CD14-positive monocyte (primary cell): Measurements from ENCODE around the gene ZFP36L1. TPM values are rescaled to one million over a fixed set of nuclear protein-coding genes. Genes with fewer than 3 reads are reported as not detected.

Experiments
- DNase-seq, 3 donors: peaks; one replicate each; pipeline ENCODE4 v3.0.0-alpha.2; 2011 to 2022
- H2AFZ ChIP-seq: 2 replicates; pipeline ENCODE4 v1.6.0; 2012; ENCODE audit warnings: mild to moderate bottlenecking, low read depth, low read length, inconsistent platforms; ENCODE audit not compliant: insufficient read depth, poor library complexity, severe bottlenecking
- H3K27ac ChIP-seq, 2 donors: 1 replicate in 1 of 2; 2 replicates in 1 of 2; pipeline ENCODE4 v1.5.1; 2012 to 2013; ENCODE audit warnings: low read length in 2 of 2, control low read depth in 1 of 2, inconsistent platforms in 1 of 2, low read depth in 1 of 2, mild to moderate bottlenecking in 1 of 2
- H3K27me3 ChIP-seq, 2 donors: one replicate each; pipeline versions ENCODE4 v1.6.0 to v1.6.1; 2011 to 2013; ENCODE audit warnings: low read length in 2 of 2; ENCODE audit not compliant: control insufficient read depth in 2 of 2, insufficient read depth in 2 of 2
- H3K36me3 ChIP-seq, 2 donors: replicated peaks in 1 of 2; 1 replicate in 1 of 2; 2 replicates in 1 of 2; pipeline versions ENCODE4 v1.5.1 to v1.6.1; 2012 to 2013; ENCODE audit warnings: low read length in 2 of 2, control low read depth in 1 of 2, inconsistent platforms in 1 of 2, mild to moderate bottlenecking in 1 of 2; ENCODE audit not compliant: insufficient read depth in 2 of 2, control insufficient read depth in 1 of 2
- H3K4me1 ChIP-seq, 2 donors: 1 replicate in 1 of 2; 2 replicates in 1 of 2; pipeline versions ENCODE4 v1.5.1 to v1.6.1; 2012 to 2013; ENCODE audit warnings: low read length in 2 of 2, control low read depth in 1 of 2, inconsistent platforms in 1 of 2, mild to moderate bottlenecking in 1 of 2, moderate library complexity in 1 of 2; ENCODE audit not compliant: insufficient read depth in 2 of 2, control insufficient read depth in 1 of 2
- H3K4me2 ChIP-seq: replicated peaks from 2 replicates; pipeline ENCODE3; 2012; ENCODE audit warnings: low read length, moderate library complexity, mild to moderate bottlenecking; ENCODE audit not compliant: poor library complexity, severe bottlenecking; ENCODE audit errors: extremely low read depth
- H3K4me3 ChIP-seq, 3 experiments: fragments of 200-600 bp in 1 of 3; sonication (generic) in 1 of 3; replicated peaks in 1 of 3; 1 replicate in 2 of 3; 2 replicates in 1 of 3; pipeline ENCODE4 v1.5.1; 2011 to 2013; ENCODE audit warnings: low read length in 3 of 3, mild to moderate bottlenecking in 3 of 3, control low read depth in 2 of 3, low read depth in 2 of 3, inconsistent platforms in 1 of 3, moderate library complexity in 1 of 3
- H3K79me2 ChIP-seq: 2 replicates; pipeline ENCODE4 v1.6.0; 2012; ENCODE audit warnings: mild to moderate bottlenecking, control low read depth, inconsistent platforms, low read length, moderate library complexity; ENCODE audit not compliant: insufficient read depth
- H3K9ac ChIP-seq: 2 replicates; pipeline ENCODE4 v1.6.0; 2017; ENCODE audit warnings: low read length, mild to moderate bottlenecking; ENCODE audit not compliant: insufficient read depth, poor library complexity, severe bottlenecking
- H3K9me3 ChIP-seq, 2 donors: replicated peaks in 1 of 2; 1 replicate in 1 of 2; 2 replicates in 1 of 2; pipeline versions ENCODE4 v1.5.1 to v1.6.1; 2012 to 2013; ENCODE audit warnings: low read length in 2 of 2, control low read depth in 1 of 2; ENCODE audit not compliant: control insufficient read depth in 1 of 2, insufficient read depth in 1 of 2
- H4K20me1 ChIP-seq: 2 replicates; pipeline ENCODE4 v1.6.0; 2012; ENCODE audit warnings: mild to moderate bottlenecking, low read length, control low read depth, moderate library complexity; ENCODE audit not compliant: insufficient read depth
- H3K27ac Mint-ChIP-seq, 7 donors: one replicate each; pipeline ENCODE4 v1.8.0; 2020; ENCODE audit warnings: mild to moderate bottlenecking in 7 of 7, mixed read lengths in 7 of 7, moderate library complexity in 6 of 7, inconsistent platforms in 2 of 7
- H3K27me3 Mint-ChIP-seq, 3 donors: one replicate each; pipeline ENCODE4 v1.8.0; 2021 to 2022; ENCODE audit warnings: low read depth in 3 of 3, mild to moderate bottlenecking in 3 of 3, mixed read lengths in 3 of 3, moderate library complexity in 3 of 3, inconsistent platforms in 1 of 3
- H3K36me3 Mint-ChIP-seq, 2 donors: one replicate each; pipeline ENCODE4 v1.8.0; 2020; ENCODE audit warnings: mixed read lengths in 2 of 2, inconsistent platforms in 1 of 2, mild to moderate bottlenecking in 1 of 2
- H3K4me1 Mint-ChIP-seq: one replicate; pipeline ENCODE4 v1.8.0; 2020; ENCODE audit warnings: mild to moderate bottlenecking, mixed read lengths
- H3K4me3 Mint-ChIP-seq, 2 donors: one replicate each; pipeline ENCODE4 v1.8.0; 2020; ENCODE audit warnings: mild to moderate bottlenecking in 2 of 2, mixed read lengths in 2 of 2, moderate library complexity in 1 of 2
- H3K9me3 Mint-ChIP-seq, 7 donors: one replicate each; pipeline ENCODE4 v1.8.0; 2020 to 2022; ENCODE audit warnings: mixed read lengths in 7 of 7, mild to moderate bottlenecking in 6 of 7, moderate library complexity in 6 of 7, inconsistent platforms in 2 of 7
- WGBS: methylation state at CpG from one replicate; pipeline ENCODE4 v1.1.5; 2013; ENCODE audit warnings: missing lambda C conversion rate; ENCODE audit not compliant: insufficient coverage; 5-methylcytosine and 5-hydroxymethylcytosine counted together
- intact Hi-C, 2 donors: fragments of 100-400 bp; cut with micrococcal nuclease; formaldehyde crosslinking; loops; one replicate each; pipeline versions ENCODE4 v1.15.0 to v1.15.1; 2023
- polyA plus RNA-seq, 3 donors: library from polyadenylated mRNA; depleted of rRNA in 1 of 3; unstranded in 2 of 3; stranded (reverse) in 1 of 3; fragments of 300-500 nt in 2 of 3; fragments of >200 nt in 1 of 3; fragmentation: Illumina TruSeq in 2 of 3; gene quantifications; 1 replicate in 2 of 3; 2 replicates in 1 of 3; pipeline ENCODE4 v1.2.3, GENCODE V29; 2012 to 2021
- TF ChIP-seq, protein P1 (sequence below): fragments of 200-600 bp; IDR thresholded peaks from one replicate; pipeline ENCODE4 v1.8.0; 2022; ENCODE audit warnings: antibody characterized with exemption, mild to moderate bottlenecking

Gene ZFP36L1
- polyA plus RNA-seq, 3 donors: 151 to 934 (median 185) TPM

DNA sequence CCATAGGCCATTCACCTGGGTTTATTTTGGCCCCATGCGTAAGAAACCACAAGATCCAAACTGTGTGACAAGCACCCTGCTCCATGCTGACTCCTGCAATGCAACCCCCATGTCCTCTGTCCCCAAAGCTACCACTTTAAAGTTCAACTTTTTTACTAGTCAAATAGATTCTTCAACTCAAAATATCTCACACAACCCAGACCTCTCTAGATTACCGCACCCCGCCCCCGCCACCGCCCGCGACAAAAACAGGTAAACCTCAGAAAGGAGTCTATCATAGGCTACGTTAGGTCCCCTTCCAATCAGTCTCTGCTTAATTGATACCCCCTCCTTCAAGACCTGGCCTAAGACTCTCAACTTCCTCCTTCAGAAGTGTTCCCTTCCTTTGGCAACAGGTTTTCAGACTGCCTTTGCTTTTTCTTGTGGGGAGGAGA lies 2.2 kb downstream of the ZFP36L1 start:
- WGBS: 24% methylated on average over 7 of the region's 8 CpGs
- peak in 1 of 3 donors; percentile 31 for DNase-seq
- H3K79me2 ChIP-seq: peaks cover 41% of the 10 kb centered on the region
- no peaks in the 10 kb centered on the region for H3K9me3 ChIP-seq
- H3K36me3 Mint-ChIP-seq: peaks cover 53 to 59% of the 10 kb centered on the region in 2 donors
- peaks cover 34 to 68% of the 10 kb centered on the region in 2 donors for H3K4me1 ChIP-seq
- H3K4me1 Mint-ChIP-seq: peaks cover 58% of the 10 kb centered on the region
- peak overlapping the region; percentile 99 for H3K9ac ChIP-seq
- peak overlapping the region in 1 of 2 donors; percentile 97 for H3K27ac ChIP-seq
- intact Hi-C loops: loop anchor here (5.0 to 10.0 kb wide), 9 partner anchors 58 to 826 kb away; no protein-coding TSS in a partner anchor
- H3K27me3 Mint-ChIP-seq: peaks cover 8 to 17% (median 14%) of the 10 kb centered on the region in 3 donors
- TF ChIP-seq, protein P1, sequence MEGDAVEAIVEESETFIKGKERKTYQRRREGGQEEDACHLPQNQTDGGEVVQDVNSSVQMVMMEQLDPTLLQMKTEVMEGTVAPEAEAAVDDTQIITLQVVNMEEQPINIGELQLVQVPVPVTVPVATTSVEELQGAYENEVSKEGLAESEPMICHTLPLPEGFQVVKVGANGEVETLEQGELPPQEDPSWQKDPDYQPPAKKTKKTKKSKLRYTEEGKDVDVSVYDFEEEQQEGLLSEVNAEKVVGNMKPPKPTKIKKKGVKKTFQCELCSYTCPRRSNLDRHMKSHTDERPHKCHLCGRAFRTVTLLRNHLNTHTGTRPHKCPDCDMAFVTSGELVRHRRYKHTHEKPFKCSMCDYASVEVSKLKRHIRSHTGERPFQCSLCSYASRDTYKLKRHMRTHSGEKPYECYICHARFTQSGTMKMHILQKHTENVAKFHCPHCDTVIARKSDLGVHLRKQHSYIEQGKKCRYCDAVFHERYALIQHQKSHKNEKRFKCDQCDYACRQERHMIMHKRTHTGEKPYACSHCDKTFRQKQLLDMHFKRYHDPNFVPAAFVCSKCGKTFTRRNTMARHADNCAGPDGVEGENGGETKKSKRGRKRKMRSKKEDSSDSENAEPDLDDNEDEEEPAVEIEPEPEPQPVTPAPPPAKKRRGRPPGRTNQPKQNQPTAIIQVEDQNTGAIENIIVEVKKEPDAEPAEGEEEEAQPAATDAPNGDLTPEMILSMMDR: no peak
- peaks cover 66% of the 10 kb centered on the region for H4K20me1 ChIP-seq
- peaks cover 37 to 49% of the 10 kb centered on the region in 2 donors for H3K36me3 ChIP-seq
- H3K9me3 Mint-ChIP-seq: peaks cover 0 to 15% (median 2%) of the 10 kb centered on the region in 7 donors
- H3K4me3 ChIP-seq: peak overlapping the region; percentile 54 to 97 (median 77)
- peak overlapping the region; percentile 95 to 100 for H3K4me3 Mint-ChIP-seq
- peak overlapping the region; percentile 95 for H3K4me2 ChIP-seq
- H3K27me3 ChIP-seq: no peaks in the 10 kb centered on the region
- peak overlapping the region; percentile 91 to 100 (median 99) for H3K27ac Mint-ChIP-seq
- H2AFZ ChIP-seq: no peak overlapping the region

DNA sequence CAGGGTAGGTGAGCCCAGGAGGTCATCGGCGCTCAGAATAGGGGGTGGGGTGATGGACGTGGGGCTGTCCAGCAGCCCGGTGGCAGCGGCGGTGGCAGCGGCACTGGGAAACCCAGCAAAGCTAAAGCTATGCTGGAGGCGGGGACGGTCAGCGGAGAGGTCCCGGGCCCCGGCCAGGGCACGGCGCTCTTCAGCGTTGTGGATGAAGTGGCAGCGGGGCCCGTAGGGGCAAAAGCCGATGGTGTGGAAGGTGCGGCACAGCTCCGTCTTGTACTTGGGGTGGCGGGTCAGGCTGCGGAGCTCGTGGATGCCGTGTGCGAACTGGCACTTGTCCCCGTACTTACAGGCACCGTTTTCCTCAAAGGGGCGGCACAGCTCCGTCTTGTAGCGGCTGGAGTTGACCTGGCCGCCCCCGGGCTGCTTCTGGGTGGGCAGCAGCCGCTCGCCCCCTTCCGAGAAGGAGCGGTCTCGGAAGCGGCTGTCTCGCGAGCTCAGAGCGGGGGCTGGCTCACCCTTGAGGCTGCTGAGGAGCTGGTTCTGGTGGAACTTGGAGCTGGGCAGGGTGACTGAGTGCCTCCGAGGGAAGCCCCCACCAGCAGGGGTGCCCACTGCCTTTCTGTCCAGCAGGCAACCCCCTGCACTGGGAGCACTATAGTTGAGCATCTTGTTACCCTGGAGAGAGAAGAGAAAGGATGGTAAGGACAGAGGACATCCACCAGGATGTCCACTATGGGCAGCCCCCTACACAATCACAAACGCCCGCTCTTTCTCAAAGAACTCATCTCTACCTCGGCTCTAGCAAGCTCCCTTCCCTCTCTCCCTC lies 2.8 kb downstream of the ZFP36L1 start:
- Histone ChIP-seq H4K20me1 (peaks cover 66% of the 10 kb centered on the region), H3K4me1 (peaks cover 34 to 66% of the 10 kb centered on the region in 2 donors), H2AFZ (no peak overlapping the region), H3K27me3 (no peaks in the 10 kb centered on the region), H3K4me3 (peak overlapping the region; percentile 54 to 97 (median 77)), H3K27ac (peak overlapping the region; percentile 61 to 97), H3K36me3 (peaks cover 37 to 49% of the 10 kb centered on the region in 2 donors), H3K4me2 (peak overlapping the region; percentile 95), H3K9me3 (no peaks in the 10 kb centered on the region), H3K79me2 (peaks cover 41% of the 10 kb centered on the region), H3K9ac (peak overlapping the region; percentile 99)
- peaks cover 8 to 17% (median 14%) of the 10 kb centered on the region in 3 donors for H3K27me3 Mint-ChIP-seq
- H3K9me3 Mint-ChIP-seq: peaks cover 0 to 15% (median 2%) of the 10 kb centered on the region in 7 donors
- TF ChIP-seq, protein P1: no peak
- 97% methylated on average over 39 of the region's 45 CpGs for WGBS
- H3K4me1 Mint-ChIP-seq: peaks cover 61% of the 10 kb centered on the region
- intact Hi-C loops: loop anchor here (2.0 to 10.0 kb wide), 11 partner anchors 47 to 825 kb away; no protein-coding TSS in a partner anchor
- H3K27ac Mint-ChIP-seq: peak overlapping the region; percentile 92 to 100 (median 99)
- peak overlapping the region; percentile 95 to 100 for H3K4me3 Mint-ChIP-seq
- DNase-seq: no peak
- peaks cover 53 to 59% of the 10 kb centered on the region in 2 donors for H3K36me3 Mint-ChIP-seq
